ENCODE data around the gene ACOT13. TPM values are rescaled to one million over a fixed set of nuclear protein-coding genes. Genes with fewer than 3 reads are reported as not detected.

The ACOT13 gene
- total RNA-seq, 1 donor from 2014 or later: 24.6 TPM

- no peak for TF ChIP-seq CTCF (IDR thresholded peaks at IDR 0.05)
- no peak overlapping the region for H3K27ac ChIP-seq
- no peaks in the 10 kb centered on the region for H3K4me1 ChIP-seq
- ATAC-seq: no peak
- H3K4me3 ChIP-seq: no peak overlapping the region
- H3K27me3 ChIP-seq (ENCODE audit: low read depth): no peaks in the 10 kb centered on the region
- H3K9me3 ChIP-seq: no peaks in the 10 kb centered on the region
- intact Hi-C loops (cut with DNase I): no loop called here
- DNase-seq: no peak
- peaks cover 6% of the 10 kb centered on the region for H3K36me3 ChIP-seq
Observed at GRCh38 chr6:24691550-24691949, 24.7 kb downstream of the ACOT13 start.

DNA sequence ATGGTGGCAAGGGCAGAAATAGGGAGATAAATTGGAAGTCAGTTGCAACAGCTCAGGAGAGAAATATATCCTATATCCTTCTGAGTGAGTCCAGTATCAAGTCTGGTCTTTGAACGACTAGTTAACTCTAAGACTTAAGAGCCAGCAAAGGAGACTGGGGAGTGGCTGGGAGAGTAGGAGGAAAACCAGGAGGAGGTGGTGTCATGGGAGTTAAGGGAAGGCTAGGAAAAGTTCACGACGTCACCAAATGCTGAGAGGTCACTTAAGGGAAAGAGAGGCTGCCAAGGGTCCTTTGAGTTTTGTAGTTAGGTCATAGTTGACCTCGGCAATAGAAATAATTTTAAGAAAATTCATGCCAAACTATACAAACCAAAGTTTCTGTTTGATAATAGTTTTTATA is 25.1 kb downstream of the ACOT13 start:
- TF ChIP-seq CTCF (IDR thresholded peaks at IDR 0.05): no peak
- no peak overlapping the region for H3K27ac ChIP-seq
- intact Hi-C loops (cut with DNase I): no loop called here
- H3K27me3 ChIP-seq (ENCODE audit: low read depth): no peaks in the 10 kb centered on the region
- H3K4me1 ChIP-seq: no peaks in the 10 kb centered on the region
- H3K4me3 ChIP-seq: no peak overlapping the region
- H3K9me3 ChIP-seq: no peaks in the 10 kb centered on the region
- ATAC-seq: peak in 1 of 2 donors; percentile 31
- H3K36me3 ChIP-seq: peaks cover 6% of the 10 kb centered on the region
- DNase-seq: no peak

DNA sequence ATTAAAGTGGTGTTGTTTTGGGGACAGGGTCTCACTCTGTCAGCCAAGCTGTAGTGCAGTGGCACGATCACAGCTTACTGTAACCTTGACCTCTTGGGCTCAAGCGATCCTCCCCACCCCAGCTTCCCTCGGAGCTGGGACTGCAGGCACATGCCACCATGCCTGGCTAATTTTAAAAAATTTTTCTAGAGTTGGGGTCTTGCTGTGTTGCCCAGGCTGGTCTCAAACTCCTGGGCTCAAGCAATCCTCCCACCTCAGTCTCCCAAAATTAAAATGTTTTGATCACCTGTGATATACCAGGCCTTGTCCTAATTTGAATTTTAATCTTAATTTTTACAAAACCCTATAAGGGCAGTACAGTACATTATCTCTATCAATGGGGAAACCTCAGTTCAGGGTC is 25.5 kb downstream of the ACOT13 start:
- no peak for ATAC-seq
- H3K27ac ChIP-seq: no peak overlapping the region
- no peak for DNase-seq
- intact Hi-C loops (cut with DNase I): no loop called here
- H3K36me3 ChIP-seq: peaks cover 6% of the 10 kb centered on the region
- H3K27me3 ChIP-seq (ENCODE audit: low read depth): no peaks in the 10 kb centered on the region
- H3K4me3 ChIP-seq: no peak overlapping the region
- no peaks in the 10 kb centered on the region for H3K4me1 ChIP-seq
- H3K9me3 ChIP-seq: no peaks in the 10 kb centered on the region
- no peak for TF ChIP-seq CTCF (IDR thresholded peaks at IDR 0.05)

- TF ChIP-seq CTCF (IDR thresholded peaks at IDR 0.05): no peak
- no peaks in the 10 kb centered on the region for H3K4me1 ChIP-seq
- intact Hi-C loops (cut with DNase I): no loop called here
Observed at GRCh38 chr6:24692848-24693592, 26.1 kb downstream of the ACOT13 start.

GRCh38 chr6:24694198-24694597 is 27.3 kb downstream of the ACOT13 start:
- H3K9me3 ChIP-seq: no peaks in the 10 kb centered on the region
- no peak for TF ChIP-seq CTCF (IDR thresholded peaks at IDR 0.05)
- no peaks in the 10 kb centered on the region for H3K4me1 ChIP-seq
- no peaks in the 10 kb centered on the region for H3K36me3 ChIP-seq
- ATAC-seq: no peak
- intact Hi-C loops (cut with DNase I): no loop called here
- no peak overlapping the region for H3K27ac ChIP-seq
- no peak overlapping the region for H3K4me3 ChIP-seq
- DNase-seq: no peak
- H3K27me3 ChIP-seq (ENCODE audit: low read depth): no peaks in the 10 kb centered on the region

More at GRCh38 chr6:24692848-24693592, 26.1 kb downstream of the ACOT13 start:
- no peak overlapping the region for H3K27ac ChIP-seq
- ATAC-seq: no peak
- no peaks in the 10 kb centered on the region for H3K9me3 ChIP-seq
- no peaks in the 10 kb centered on the region for H3K27me3 ChIP-seq (ENCODE audit: low read depth)
- DNase-seq: no peak
- peaks cover 6% of the 10 kb centered on the region for H3K36me3 ChIP-seq
- H3K4me3 ChIP-seq: no peak overlapping the region

All from lower lobe of right lung (tissue), 2 donors.